OCI-LY7 (cell line): Measurements from ENCODE around the gene LBX2. TPM values are rescaled to one million over a fixed set of nuclear protein-coding genes. Genes with fewer than 3 reads are reported as not detected.

Experiments used
- BruUV-seq: library from RNA; stranded (reverse); fragments of 400-500 nt; replicated peaks from 2 replicates; lab custom pipeline; 2021; lab: Mats Ljungman, UMichigan
- CTCF ChIA-PET: fragments of 300-600 bp; sonication (Branson Sonifier 250); formaldehyde crosslinking; loops from one replicate; lab custom pipeline; 2022; ENCODE audit warnings: antibody characterized with exemption; ENCODE audit not compliant: unreplicated experiment; lab: Charles Lee
- POLR2A ChIA-PET: fragments of 300-600 bp; sonication (Branson Sonifier 250); formaldehyde crosslinking; loops from one replicate; lab custom pipeline; 2022; ENCODE audit warnings: antibody characterized with exemption; lab: Charles Lee
- DNase-seq: peaks from one replicate; pipeline ENCODE4 v3.0.0-alpha.2; 2015; ENCODE audit warnings: low spot score
- H2AFZ ChIP-seq: fragments of 200-600 bp; sonication (generic), shearing (Covaris generic); 2 replicates; pipeline ENCODE4 v1.6.1; 2014; ENCODE audit warnings: mild to moderate bottlenecking, antibody characterized with exemption, low read length, moderate library complexity
- H3K27ac ChIP-seq: fragments of 200-600 bp; sonication (generic); 2 replicates; pipeline ENCODE4 v1.5.1; 2014; ENCODE audit warnings: mixed run types, low read depth, mild to moderate bottlenecking, moderate library complexity, low read length, inconsistent platforms; ENCODE audit not compliant: poor library complexity, severe bottlenecking
- H3K36me3 ChIP-seq: fragments of 200-600 bp; sonication (generic); 2 replicates; pipeline ENCODE4 v1.6.1; 2014; ENCODE audit warnings: mild to moderate bottlenecking, antibody characterized with exemption, low read length, moderate library complexity, mixed read lengths; ENCODE audit not compliant: insufficient read depth
- H3K4me1 ChIP-seq: fragments of 200-600 bp; sonication (generic); 2 replicates; pipeline ENCODE4 v1.5.1; 2014; ENCODE audit warnings: mild to moderate bottlenecking, low read length; ENCODE audit not compliant: insufficient read depth, poor library complexity, severe bottlenecking
- H3K4me2 ChIP-seq: fragments of 200-600 bp; sonication (generic); 2 replicates; pipeline ENCODE4 v1.6.1; 2014; ENCODE audit warnings: mild to moderate bottlenecking, low read length
- H3K4me3 ChIP-seq: fragments of 200-600 bp; sonication (generic); 2 replicates; pipeline ENCODE4 v1.5.1; 2014; ENCODE audit warnings: mild to moderate bottlenecking, low read depth, low read length; ENCODE audit not compliant: poor library complexity, severe bottlenecking
- H3K79me2 ChIP-seq: fragments of 200-600 bp; sonication (generic); 2 replicates; pipeline ENCODE4 v1.6.1; 2016; ENCODE audit warnings: low read depth, mild to moderate bottlenecking, low read length, moderate library complexity, mixed read lengths; ENCODE audit not compliant: insufficient read depth
- H3K9me2 ChIP-seq: fragments of 200-600 bp; sonication (generic); 2 replicates; pipeline ENCODE4 v1.6.1; 2016; ENCODE audit warnings: mild to moderate bottlenecking, low read length, mixed read lengths; ENCODE audit not compliant: insufficient read depth
- H3K9me3 ChIP-seq: fragments of 200-600 bp; sonication (generic); 2 replicates; pipeline ENCODE4 v1.6.1; 2014; ENCODE audit warnings: mild to moderate bottlenecking, mixed run types, low read length, mixed read lengths
- H4K20me1 ChIP-seq: fragments of 200-600 bp; sonication (generic); 2 replicates; pipeline ENCODE4 v1.6.1; 2014; ENCODE audit warnings: mild to moderate bottlenecking, antibody characterized with exemption, low read length, moderate library complexity, mixed read lengths; ENCODE audit not compliant: insufficient read depth
- CTCF ChIP-seq: fragments of 200-600 bp; sonication (generic); conservative IDR thresholded peaks from 2 replicates; pipeline ENCODE4 v1.5.1; 2014; ENCODE audit warnings: mild to moderate bottlenecking, antibody characterized with exemption, low read length, moderate library complexity, mixed read lengths
- EZH2phosphoT487 ChIP-seq: fragments of 200-600 bp; sonication (generic); IDR thresholded peaks from 2 replicates; pipeline ENCODE4 v1.6.1; 2018; ENCODE audit warnings: low read depth, borderline replicate concordance, mild to moderate bottlenecking, mixed run types, antibody characterized with exemption, low read length, moderate library complexity, mixed read lengths
- intact Hi-C: fragments of 100-400 bp; cut with micrococcal nuclease; formaldehyde crosslinking; loops from one replicate; pipeline ENCODE4 v1.10.0; 2022; ENCODE audit not compliant: unreplicated experiment
- total RNA-seq, 2 experiments: library from RNA; depleted of rRNA in 1 of 2; stranded (reverse); fragments of >200 nt in 1 of 2; shearing (Covaris generic) in 1 of 2; gene quantifications; 2 replicates each; pipeline ENCODE4 v1.2.3, GENCODE V29; 2014 to 2022

LBX2 gene
- total RNA-seq, 2 experiments from 2014 or later = not detected

- intact Hi-C loops = no loop called here
- H3K36me3 ChIP-seq = peaks cover 27% of the 10 kb centered on the region; the same call in 1 of the 2 replicates
- no peaks in the 10 kb centered on the region for H4K20me1 ChIP-seq
- H3K4me3 ChIP-seq = no peak overlapping the region
- H3K4me2 ChIP-seq = no peak overlapping the region
- H3K4me1 ChIP-seq = peaks cover 16% of the 10 kb centered on the region
- H3K9me3 ChIP-seq = no peaks in the 10 kb centered on the region
- no peaks in the 10 kb centered on the region for H3K9me2 ChIP-seq
- no peak for DNase-seq
- CTCF ChIA-PET = no interaction called here
- POLR2A ChIA-PET = no interaction called here
- TF ChIP-seq EZH2phosphoT487 (no peak), CTCF (no peak)
- no TSS peak for BruUV-seq
- peaks cover 9% of the 10 kb centered on the region; the same call in 1 of the 2 replicates for H3K79me2 ChIP-seq
- no peak overlapping the region for H3K27ac ChIP-seq
- no peak overlapping the region for H2AFZ ChIP-seq
Measured at GRCh38 chr2:74535440-74535965, 36.1 kb upstream of the LBX2 start.

- no TSS peak for BruUV-seq
- Histone ChIP-seq H3K4me3 (no peak overlapping the region), H3K27ac (no peak overlapping the region), H3K9me2 (no peaks in the 10 kb centered on the region), H3K9me3 (no peaks in the 10 kb centered on the region), H3K36me3 (peaks cover 27% of the 10 kb centered on the region; the same call in 1 of the 2 replicates), H3K4me2 (no peak overlapping the region), H3K79me2 (peaks cover 9% of the 10 kb centered on the region; the same call in 1 of the 2 replicates), H3K4me1 (peaks cover 16% of the 10 kb centered on the region), H2AFZ (no peak overlapping the region), H4K20me1 (no peaks in the 10 kb centered on the region)
- no peak for DNase-seq
- ChIA-PET POLR2A (no interaction called here), CTCF (no interaction called here)
- TF ChIP-seq EZH2phosphoT487 = no peak
- no peak for TF ChIP-seq CTCF
- intact Hi-C loops = no loop called here
Measured at GRCh38 chr2:74534411-74534810, 35.0 kb upstream of the LBX2 start.

- Histone ChIP-seq H3K9me3 (no peaks in the 10 kb centered on the region), H4K20me1 (no peaks in the 10 kb centered on the region), H3K79me2 (peaks cover 19% of the 10 kb centered on the region), H3K9me2 (no peaks in the 10 kb centered on the region), H3K27ac (no peak overlapping the region), H3K4me2 (no peak overlapping the region), H3K4me3 (no peak overlapping the region), H3K4me1 (peaks cover 17% of the 10 kb centered on the region), H2AFZ (no peak overlapping the region), H3K36me3 (peaks cover 35% of the 10 kb centered on the region; the same call in 1 of the 2 replicates)
- POLR2A ChIA-PET = interaction anchor here (0.6 kb wide), 1 partner anchor 52 kb away, joined by 4 read pairs; no protein-coding TSS in a partner anchor
- intact Hi-C loops = no loop called here
- CTCF ChIA-PET = no interaction called here
- no TSS peak for BruUV-seq
- no peak for TF ChIP-seq EZH2phosphoT487
- no peak for TF ChIP-seq CTCF
- DNase-seq = no peak
Measured at GRCh38 chr2:74533464-74533863, 34.1 kb upstream of the LBX2 start.
